NT2/D1 (cell line): ENCODE data around the gene SYCE1L.
"Not testable (repeated sequence)": the region's sequence is repeated elsewhere in the genome, so short reads cannot be mapped to it uniquely, and the experiment has no call there.

Experiments used
- DNase-seq: peaks from one replicate; pipeline ENCODE4 v3.0.0-alpha.2; 2011; ENCODE audit warnings: low read depth, low spot score
- H3K27me3 ChIP-seq: 2 replicates; pipeline ENCODE4 v1.6.0; 2011; ENCODE audit warnings: mild to moderate bottlenecking; ENCODE audit not compliant: insufficient read length, insufficient read depth
- H3K36me3 ChIP-seq: 2 replicates; pipeline ENCODE4 v1.6.1; 2011; ENCODE audit warnings: mild to moderate bottlenecking, low read length, mixed read lengths; ENCODE audit not compliant: insufficient read depth, insufficient read length
- H3K4me1 ChIP-seq: 2 replicates; pipeline ENCODE4 v1.5.1; 2011; ENCODE audit not compliant: insufficient read depth, insufficient read length
- H3K4me3 ChIP-seq: 2 replicates; pipeline ENCODE4 v1.5.1; 2011; ENCODE audit warnings: low read depth; ENCODE audit not compliant: insufficient read length
- H3K9ac ChIP-seq: 2 replicates; pipeline ENCODE4 v1.6.0; 2011; ENCODE audit warnings: low read depth; ENCODE audit not compliant: insufficient read length
- H3K9me3 ChIP-seq: 2 replicates; pipeline ENCODE4 v1.5.1; 2011; ENCODE audit warnings: mild to moderate bottlenecking, low read length; ENCODE audit not compliant: insufficient read depth
- SUZ12 ChIP-seq: IDR thresholded peaks from 2 replicates; pipeline ENCODE4 v1.6.1; 2011; ENCODE audit not compliant: insufficient read length, insufficient read depth; ENCODE audit errors: extremely low read depth
- YY1 ChIP-seq: IDR thresholded peaks from 2 replicates; pipeline ENCODE4 v1.6.1; 2011; ENCODE audit not compliant: insufficient read length, insufficient read depth
- ZNF274 ChIP-seq: IDR thresholded peaks from 2 replicates; pipeline ENCODE4 v1.6.1; 2011; ENCODE audit warnings: mild to moderate bottlenecking, low read depth, low read length

Gene SYCE1L, protein sequence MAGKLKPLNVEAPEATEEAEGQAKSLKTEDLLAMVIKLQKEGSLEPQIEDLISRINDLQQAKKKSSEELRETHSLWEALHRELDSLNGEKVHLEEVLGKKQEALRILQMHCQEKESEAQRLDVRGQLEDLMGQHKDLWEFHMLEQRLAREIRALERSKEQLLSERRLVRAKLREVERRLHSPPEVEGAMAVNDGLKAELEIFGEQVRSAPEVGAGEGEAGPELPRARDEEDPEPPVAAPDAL

DNA sequence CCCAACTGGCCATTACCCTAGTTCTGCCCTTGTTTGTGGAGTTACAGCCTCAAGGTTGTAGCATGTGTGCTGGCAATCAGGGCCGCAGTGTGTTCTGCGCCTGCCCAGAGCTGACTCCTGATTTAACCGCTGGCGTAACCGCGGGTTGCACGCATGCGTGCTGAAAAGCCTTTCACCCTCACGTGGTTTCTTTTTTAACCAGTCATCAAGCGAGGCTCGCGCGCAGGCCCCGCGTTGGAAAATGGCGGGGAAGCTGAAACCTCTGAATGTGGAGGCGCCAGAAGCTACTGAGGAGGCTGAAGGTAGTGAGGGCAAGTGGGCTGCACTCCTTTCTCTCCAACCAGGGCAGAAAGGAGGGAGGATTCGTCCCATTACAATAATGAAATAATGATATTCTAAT, at the start of gene SYCE1L:
Gene SYCE1L (plus strand): TSS at position 198 of the 400 bp plus-strand sequence. CDS start 44 bp downstream, at position 242.
- Histone ChIP-seq H3K9me3 (no peaks in the 10 kb centered on the region), H3K4me3 (no peak within 1 kb of the TSS), H3K27me3 (no peaks in the 10 kb centered on the region), H3K36me3 (peaks cover 54% of the 10 kb centered on the region), H3K4me1 (no peaks in the 10 kb centered on the region), H3K9ac (no peak within 1 kb of the TSS)
- DNase-seq, result no peak
- TF ChIP-seq YY1 (no peak), SUZ12 (no peak), ZNF274 (no peak)

DNA sequence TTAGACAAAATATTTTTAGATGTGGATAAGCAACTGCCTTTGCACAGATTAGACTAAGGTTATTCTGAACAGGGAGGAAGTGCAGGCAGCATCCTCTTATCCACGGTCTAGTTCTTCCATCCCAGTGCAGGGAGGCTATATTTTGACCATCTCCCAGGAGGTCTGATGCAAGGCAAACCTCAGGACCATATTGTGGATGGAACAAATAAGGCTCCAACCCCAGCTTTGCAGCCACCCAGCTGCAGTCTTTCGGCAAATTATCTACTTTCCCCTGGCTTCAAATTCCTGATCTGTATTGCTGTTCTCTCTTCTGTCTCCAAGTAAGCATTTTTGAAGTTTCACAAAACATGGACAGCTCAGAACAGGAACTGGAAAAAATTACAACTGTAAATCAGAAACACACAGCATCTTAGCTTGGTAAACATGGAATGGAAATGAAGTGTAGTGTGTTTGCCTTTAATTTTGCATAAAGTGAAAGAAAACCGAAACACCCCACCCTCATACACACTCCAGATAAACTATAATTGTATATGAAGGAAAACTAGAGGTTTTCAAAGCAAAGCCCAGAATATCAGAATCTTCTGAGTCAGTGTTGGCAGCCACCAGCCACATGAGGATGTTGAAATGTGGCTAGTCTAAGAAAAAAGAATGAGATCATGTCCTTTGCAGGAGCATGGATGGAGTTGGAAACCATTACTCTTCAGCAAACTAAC, 41.7 kb upstream of the SYCE1L start:
- Histone ChIP-seq H3K36me3 (no peaks in the 10 kb centered on the region), H3K9me3 (no peaks in the 10 kb centered on the region), H3K4me3 (no peak overlapping the region), H3K9ac (no peak overlapping the region), H3K4me1 (no peaks in the 10 kb centered on the region), H3K27me3 (no peaks in the 10 kb centered on the region)
- TF ChIP-seq ZNF274 (no peak), SUZ12 (no peak), YY1 (no peak)
- DNase-seq, result no peak

DNA sequence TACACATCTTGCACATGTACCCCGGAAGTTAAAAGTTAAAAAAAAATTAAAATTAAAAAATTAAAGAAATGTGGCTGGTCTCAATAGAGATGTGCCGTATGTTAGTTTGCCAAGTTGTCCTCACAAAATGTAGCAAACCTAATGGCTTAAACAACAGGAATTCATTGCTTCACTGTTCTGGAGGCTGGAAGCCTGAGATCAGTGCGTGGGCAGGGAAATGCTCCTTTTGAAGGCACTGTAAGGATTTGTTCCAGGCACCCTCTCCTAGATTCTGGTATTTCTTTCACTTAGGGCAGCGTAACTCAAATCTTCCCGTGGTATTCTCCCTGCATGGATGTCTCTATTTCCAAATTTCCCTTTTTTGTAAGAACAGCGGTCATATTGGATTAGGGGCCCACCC, 40.9 kb upstream of the SYCE1L start:
- no peak for DNase-seq
- Histone ChIP-seq H3K9ac (no peak overlapping the region), H3K36me3 (no peaks in the 10 kb centered on the region), H3K9me3 (no peaks in the 10 kb centered on the region), H3K4me3 (no peak overlapping the region), H3K4me1 (no peaks in the 10 kb centered on the region), H3K27me3 (no peaks in the 10 kb centered on the region)
- no peak for TF ChIP-seq SUZ12
- no peak for TF ChIP-seq ZNF274
- TF ChIP-seq YY1, result no peak

DNA sequence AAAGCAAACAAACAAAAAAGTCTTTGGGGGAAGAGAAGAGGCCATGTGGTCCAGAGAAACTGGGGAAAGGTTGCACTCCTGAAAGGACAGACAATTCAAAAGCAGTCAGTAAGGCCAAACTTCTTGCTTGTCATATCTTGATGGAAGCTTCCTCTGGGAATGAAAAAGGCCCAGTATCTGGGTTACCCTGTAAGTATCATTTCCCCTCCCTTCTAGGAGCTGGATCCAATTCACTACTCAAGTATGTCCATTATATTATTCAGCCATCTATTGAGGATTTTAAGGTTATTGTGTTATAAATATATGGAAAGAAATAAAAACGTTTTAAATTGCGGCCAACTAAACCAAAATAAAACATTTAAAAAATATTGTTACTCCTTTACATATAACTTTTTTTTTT, 34.2 kb upstream of the SYCE1L start:
- DNase-seq, result no peak
- no peak for TF ChIP-seq YY1
- TF ChIP-seq ZNF274, result no peak
- TF ChIP-seq SUZ12, result no peak
- H3K9ac ChIP-seq, result no peak overlapping the region
- no peak overlapping the region for H3K4me3 ChIP-seq
- H3K9me3 ChIP-seq, result no peaks in the 10 kb centered on the region
- no peaks in the 10 kb centered on the region for H3K36me3 ChIP-seq
- no peaks in the 10 kb centered on the region for H3K27me3 ChIP-seq
- H3K4me1 ChIP-seq, result no peaks in the 10 kb centered on the region

DNA sequence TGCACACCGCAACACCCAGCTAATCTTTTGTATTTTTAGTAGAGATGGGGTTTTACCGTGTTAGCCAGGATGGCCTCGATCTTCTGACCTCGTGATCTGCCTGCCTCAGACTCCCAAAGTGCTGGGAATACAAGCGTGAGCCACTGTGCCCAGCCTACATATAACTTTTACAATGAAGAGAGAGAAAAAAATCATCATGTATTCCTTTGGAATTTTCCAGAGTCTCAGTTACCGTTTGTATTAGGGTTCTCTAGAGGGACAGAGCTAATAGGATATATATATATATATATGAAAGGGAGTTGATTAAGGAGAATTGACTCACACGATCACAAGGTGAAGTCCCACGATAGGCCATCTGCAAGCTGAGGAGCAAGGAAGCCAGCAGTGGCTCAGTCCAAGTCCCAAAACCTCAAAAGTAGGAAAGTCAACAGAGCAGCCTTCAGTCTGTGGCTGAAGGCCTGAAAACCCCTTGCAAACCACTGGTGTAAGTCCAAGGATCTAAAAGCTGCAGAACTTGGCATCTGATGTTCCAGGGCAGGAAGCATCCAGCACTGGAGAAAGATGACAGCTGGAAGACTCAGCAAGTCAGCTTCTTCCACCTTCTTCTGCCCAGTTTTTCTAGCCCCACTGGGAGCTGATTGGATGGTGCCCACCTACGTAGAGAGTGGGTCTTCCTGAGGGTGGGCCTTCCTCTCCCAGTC, 33.5 kb upstream of the SYCE1L start:
- not testable (repeated sequence) for H3K4me3 ChIP-seq, H3K9me3 ChIP-seq, H3K27me3 ChIP-seq, H3K4me1 ChIP-seq, H3K36me3 ChIP-seq, H3K9ac ChIP-seq, DNase-seq

DNA sequence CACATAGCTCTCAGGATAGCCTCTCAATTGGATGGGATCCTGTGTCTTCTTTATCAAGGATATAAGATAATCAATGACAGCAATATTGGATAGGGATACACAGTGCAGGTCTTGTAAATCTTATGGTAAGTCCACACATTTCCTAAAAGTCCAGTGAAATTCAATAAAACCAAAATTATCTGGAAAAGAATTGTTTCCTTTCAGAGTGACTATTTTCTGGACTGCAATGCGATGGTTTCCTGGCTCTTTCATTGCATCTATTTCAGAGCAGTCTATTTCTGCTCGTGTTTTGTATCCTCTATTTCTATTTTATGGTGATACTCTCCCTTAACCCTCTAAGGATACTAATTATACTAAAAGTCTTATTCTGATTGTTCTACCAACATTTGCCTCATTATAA, 32.5 kb upstream of the SYCE1L start:
- no peaks in the 10 kb centered on the region for H3K36me3 ChIP-seq
- no peak for DNase-seq
- no peak overlapping the region for H3K9ac ChIP-seq
- H3K4me3 ChIP-seq, result no peak overlapping the region
- H3K4me1 ChIP-seq, result no peaks in the 10 kb centered on the region
- no peaks in the 10 kb centered on the region for H3K9me3 ChIP-seq
- no peaks in the 10 kb centered on the region for H3K27me3 ChIP-seq
- TF ChIP-seq SUZ12 (no peak), ZNF274 (no peak), YY1 (no peak)

DNA sequence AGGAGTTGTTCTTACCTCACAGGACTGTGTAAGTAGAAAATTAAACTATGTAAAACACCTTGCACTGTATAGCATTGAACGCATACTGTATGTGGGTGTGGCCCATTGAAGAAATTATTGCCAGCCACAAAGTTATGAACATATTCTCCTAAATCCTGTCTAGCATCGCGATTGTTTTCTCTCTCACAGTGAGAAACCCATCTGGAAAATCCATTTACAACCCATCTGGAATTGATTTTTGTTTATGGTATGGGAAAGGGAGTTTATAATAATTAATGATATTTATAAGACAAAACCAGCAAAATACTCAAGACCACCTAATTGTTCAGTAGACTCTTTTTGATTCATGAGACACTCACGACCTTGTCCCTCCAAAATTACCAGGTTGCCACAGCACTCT, 30.3 kb upstream of the SYCE1L start:
- H3K4me3 ChIP-seq, result no peak overlapping the region
- no peak for DNase-seq
- no peaks in the 10 kb centered on the region for H3K27me3 ChIP-seq
- TF ChIP-seq YY1, result no peak
- TF ChIP-seq ZNF274, result no peak
- no peak for TF ChIP-seq SUZ12
- H3K4me1 ChIP-seq, result no peaks in the 10 kb centered on the region
- no peak overlapping the region for H3K9ac ChIP-seq
- H3K9me3 ChIP-seq, result no peaks in the 10 kb centered on the region
- no peaks in the 10 kb centered on the region for H3K36me3 ChIP-seq
